H1 (cell line): ENCODE data around the gene FRZB. TPM values are rescaled to one million over a fixed set of nuclear protein-coding genes. Genes with fewer than 3 reads are reported as not detected.

Source experiments
- CTCF ChIA-PET: fragments of 300-600 bp; sonication (Branson Sonifier 250); formaldehyde crosslinking; loops from one replicate; lab custom pipeline; 2021; ENCODE audit not compliant: partially characterized antibody; lab: Charles Lee
- POLR2A ChIA-PET: fragments of 300-600 bp; sonication (Branson Sonifier 250); formaldehyde crosslinking; loops from one replicate; lab custom pipeline; 2021; ENCODE audit warnings: inconsistent platforms; ENCODE audit not compliant: partially characterized antibody; lab: Charles Lee
- DNase-seq, 2 experiments: peaks; one replicate each; pipeline versions ENCODE4 v3.0.0 to v3.0.0-alpha.2; 2010 to 2022; ENCODE audit warnings: low spot score in 2 of 2, low read depth in 1 of 2, mixed read lengths in 1 of 2
- FAIRE-seq: peaks from 2 replicates; lab custom pipeline; 2011; peaks lifted over from hg19 to GRCh38; lab: Jason Lieb, UNC
- H2AFZ ChIP-seq: 2 replicates; pipeline ENCODE4 v1.8.1; 2012; ENCODE audit warnings: low read length, inconsistent platforms
- H2AK5ac ChIP-seq: 2 replicates; pipeline ENCODE4 v1.6.1; 2013; ENCODE audit warnings: low read depth, low read length
- H2BK120ac ChIP-seq: replicated peaks from 2 replicates; pipeline ENCODE3; 2013; ENCODE audit warnings: low read depth, low read length, inconsistent platforms
- H2BK12ac ChIP-seq: 2 replicates; pipeline ENCODE4 v1.6.1; 2013; ENCODE audit warnings: low read depth, low read length
- H2BK15ac ChIP-seq: 2 replicates; pipeline ENCODE4 v1.6.1; 2013; ENCODE audit warnings: low read length
- H2BK20ac ChIP-seq: 2 replicates; pipeline ENCODE4 v1.6.1; 2013; ENCODE audit warnings: low read length
- H2BK5ac ChIP-seq: 2 replicates; pipeline ENCODE4 v1.6.1; 2013; ENCODE audit warnings: low read depth, low read length
- H3K14ac ChIP-seq: 2 replicates; pipeline ENCODE4 v1.6.1; 2013; ENCODE audit warnings: inconsistent platforms; ENCODE audit not compliant: insufficient read length
- H3K18ac ChIP-seq: 2 replicates; pipeline ENCODE4 v1.6.1; 2013; ENCODE audit warnings: low read length; ENCODE audit errors: extremely low read depth
- H3K23ac ChIP-seq: 2 replicates; pipeline ENCODE4 v1.6.1; 2013; ENCODE audit warnings: inconsistent platforms; ENCODE audit not compliant: insufficient read length
- H3K23me2 ChIP-seq: 2 replicates; pipeline ENCODE4 v1.6.1; 2013; ENCODE audit warnings: low read depth, low read length
- H3K27ac ChIP-seq: 2 replicates; pipeline ENCODE4 v1.6.1; 2011; ENCODE audit warnings: low read depth, low read length, inconsistent platforms
- H3K27me3 ChIP-seq, 4 experiments: replicated peaks in 1 of 4; 1 replicate in 1 of 4; 2 replicates in 3 of 4; pipeline versions ENCODE4 v1.6.1 to v1.8.1; 2011 to 2013; ENCODE audit warnings: low read length in 3 of 4, mild to moderate bottlenecking in 3 of 4, inconsistent platforms in 2 of 4, mixed read lengths in 2 of 4, moderate library complexity in 1 of 4; ENCODE audit not compliant: control insufficient read depth in 3 of 4, insufficient read depth in 3 of 4; ENCODE audit errors: extremely low read depth in 1 of 4
- H3K36me3 ChIP-seq, 4 experiments: 2 replicates each; pipeline versions ENCODE4 v1.6.1 to v1.8.1; 2011 to 2013; ENCODE audit warnings: mild to moderate bottlenecking in 4 of 4, low read length in 3 of 4, moderate library complexity in 2 of 4, control low read depth in 1 of 4, inconsistent platforms in 1 of 4; ENCODE audit not compliant: insufficient read depth in 4 of 4, control insufficient read depth in 2 of 4
- H3K4ac ChIP-seq: replicated peaks from 2 replicates; pipeline ENCODE3; 2013; ENCODE audit warnings: low read length, low read depth, mixed read lengths, inconsistent platforms; ENCODE audit not compliant: insufficient read length
- H3K4me1 ChIP-seq, 4 experiments: replicated peaks in 1 of 4; 1 replicate in 1 of 4; 2 replicates in 3 of 4; pipeline versions ENCODE4 v1.6.1 to v1.8.1; 2011 to 2013; ENCODE audit warnings: low read length in 3 of 4, inconsistent platforms in 2 of 4, mixed read lengths in 1 of 4; ENCODE audit not compliant: insufficient read depth in 4 of 4, control insufficient read depth in 3 of 4
- H3K4me2 ChIP-seq, 2 experiments: 2 replicates each; pipeline versions ENCODE4 v1.6.1 to v1.8.1; 2011 to 2013; ENCODE audit warnings: low read depth in 2 of 2, low read length in 2 of 2, control low read depth in 1 of 2, inconsistent platforms in 1 of 2, mild to moderate bottlenecking in 1 of 2; ENCODE audit not compliant: insufficient read depth in 1 of 2
- H3K4me3 ChIP-seq, 4 experiments: fragments of 200-600, 300-600 bp in 1 of 4; sonication (generic), shearing (Covaris generic), sonication (Bioruptor Twin) in 1 of 4; 2 replicates each; pipeline versions ENCODE4 v1.5.1 to v1.8.1; 2011 to 2016; ENCODE audit warnings: low read length in 4 of 4, low read depth in 3 of 4, control low read depth in 2 of 4, inconsistent platforms in 2 of 4, mild to moderate bottlenecking in 2 of 4, mixed read lengths in 1 of 4, moderate library complexity in 1 of 4; ENCODE audit not compliant: insufficient read depth in 2 of 4; ENCODE audit errors: extremely low read depth in 1 of 4
- H3K56ac ChIP-seq: replicated peaks from 2 replicates; pipeline ENCODE3; 2013; ENCODE audit warnings: low read depth, mild to moderate bottlenecking, mixed read lengths, low read length, inconsistent platforms; ENCODE audit not compliant: insufficient read length
- H3K79me1 ChIP-seq: 2 replicates; pipeline ENCODE4 v1.6.1; 2013; ENCODE audit warnings: low read depth, low read length, control low read depth
- H3K79me2 ChIP-seq, 2 experiments: 2 replicates each; pipeline versions ENCODE4 v1.6.1 to v1.8.1; 2012 to 2013; ENCODE audit warnings: low read length in 2 of 2, mild to moderate bottlenecking in 2 of 2, inconsistent platforms in 1 of 2; ENCODE audit not compliant: insufficient read depth in 2 of 2, control insufficient read depth in 1 of 2
- H3K9ac ChIP-seq, 4 experiments: replicated peaks in 1 of 4; 1 replicate in 1 of 4; 2 replicates in 3 of 4; pipeline versions ENCODE4 v1.6.1 to v1.8.1; 2011 to 2013; ENCODE audit warnings: low read depth in 3 of 4, low read length in 3 of 4, control low read depth in 2 of 4, mild to moderate bottlenecking in 2 of 4, moderate library complexity in 2 of 4, inconsistent platforms in 1 of 4; ENCODE audit errors: extremely low read depth in 1 of 4
- H3K9me3 ChIP-seq, 2 experiments: 2 replicates each; pipeline versions ENCODE4 v1.6.1 to v1.8.1; 2012 to 2013; ENCODE audit warnings: mild to moderate bottlenecking in 2 of 2, moderate library complexity in 2 of 2, control low read depth in 1 of 2, inconsistent platforms in 1 of 2, low read depth in 1 of 2, low read length in 1 of 2, mixed read lengths in 1 of 2; ENCODE audit not compliant: insufficient read depth in 2 of 2
- H4K20me1 ChIP-seq, 2 experiments: replicated peaks in 1 of 2; 2 replicates each; pipeline versions ENCODE3 to v1.8.1; 2011 to 2013; ENCODE audit warnings: inconsistent platforms in 2 of 2, low read length in 2 of 2, mild to moderate bottlenecking in 1 of 2; ENCODE audit not compliant: insufficient read depth in 2 of 2, control insufficient read depth in 1 of 2
- H4K5ac ChIP-seq: 2 replicates; pipeline ENCODE4 v1.6.1; 2013; ENCODE audit warnings: low read length, low read depth, mixed read lengths, inconsistent platforms; ENCODE audit not compliant: insufficient read length
- H4K8ac ChIP-seq: 2 replicates; pipeline ENCODE4 v1.8.0; 2013; ENCODE audit warnings: mild to moderate bottlenecking, moderate library complexity, low read length, inconsistent platforms; ENCODE audit not compliant: insufficient read depth; ENCODE audit errors: extremely low read depth
- H4K91ac ChIP-seq: replicated peaks from 2 replicates; pipeline ENCODE3; 2013; ENCODE audit warnings: low read length, mixed read lengths, inconsistent platforms; ENCODE audit not compliant: insufficient read length
- ASH2L ChIP-seq: fragments of 200-600, 300-600 bp; sonication (generic); IDR thresholded peaks from one replicate; pipeline ENCODE4 v1.7.1; 2017; ENCODE audit warnings: low read length
- CHD1 ChIP-seq: IDR thresholded peaks from 2 replicates; pipeline ENCODE4 v1.6.1; 2012; ENCODE audit warnings: low read depth, low read length, improper control_type of control experiment
- EGR1 ChIP-seq: IDR thresholded peaks from 2 replicates; pipeline ENCODE4 v1.6.1; 2011; ENCODE audit warnings: low read depth, low read length, borderline replicate concordance
- POLR2A ChIP-seq, 2 experiments: IDR thresholded peaks; 1 replicate in 1 of 2; 2 replicates in 1 of 2; pipeline ENCODE4 v1.6.1; 2011; ENCODE audit warnings: low read depth in 2 of 2, low read length in 2 of 2, mild to moderate bottlenecking in 2 of 2; ENCODE audit errors: control extremely low read depth in 1 of 2
- SIRT6 ChIP-seq: IDR thresholded peaks from one replicate; pipeline ENCODE4 v1.7.1; 2012; ENCODE audit warnings: low read length, inconsistent platforms
- SP2 ChIP-seq: IDR thresholded peaks from 2 replicates; pipeline ENCODE4 v1.6.1; 2012; ENCODE audit warnings: mild to moderate bottlenecking, low read length, inconsistent platforms
- TAF7 ChIP-seq: optimal IDR thresholded peaks from 2 replicates; pipeline ENCODE3; 2011; ENCODE audit warnings: low read depth, mild to moderate bottlenecking, inconsistent platforms, low read length, moderate library complexity, borderline replicate concordance
- TEAD4 ChIP-seq: IDR thresholded peaks from 2 replicates; pipeline ENCODE4 v1.6.1; 2012; ENCODE audit warnings: low read depth, low read length, inconsistent platforms, mixed read lengths
- WGBS, 2 experiments: shearing (Covaris generic) in 1 of 2; methylation state at CpG; one replicate each; pipeline versions ENCODE4 v1.1.6 to v1.1.7; 2013 to 2015; ENCODE audit warnings: low lambda C conversion rate in 2 of 2, mixed read lengths in 2 of 2, inconsistent platforms in 1 of 2, low coverage in 1 of 2, missing lambda C conversion rate in 1 of 2; ENCODE audit not compliant: insufficient replicate concordance in 2 of 2, insufficient coverage in 1 of 2, insufficient read length in 1 of 2; ENCODE audit errors: extremely low coverage in 1 of 2, missing lambda C conversion rate in 1 of 2; 5-methylcytosine and 5-hydroxymethylcytosine counted together
- polyA plus RNA-seq, 7 experiments: library from polyadenylated mRNA; depleted of rRNA in 3 of 7; stranded (reverse) in 5 of 7; unstranded in 2 of 7; fragments of >200 nt in 5 of 7; fragments of 200-250 nt in 2 of 7; gene quantifications; 1 replicate in 5 of 7; 2 replicates in 1 of 7; 4 replicates in 1 of 7; pipeline versions ENCODE4 v1.2.1 to v1.2.3, GENCODE V29; 2011 to 2013; ENCODE audit warnings: missing spikeins in 2 of 7, mixed read lengths in 2 of 7
- total RNA-seq: library from RNA; stranded (reverse); fragmentation: NEBNext Ultra II Directional; extraction: Animal tissue kit (Norgen Biotek cat#: 25700); gene quantifications from 2 replicates; pipeline ENCODE4 v1.2.1, GENCODE V29; 2021
- TF ChIP-seq, protein P1 (sequence below): IDR thresholded peaks from 2 replicates; pipeline ENCODE4 v1.6.1; 2012; ENCODE audit warnings: inconsistent platforms
- TF ChIP-seq, protein P2 (sequence below), 3 experiments: IDR thresholded peaks; 1 replicate in 2 of 3; 2 replicates in 1 of 3; pipeline versions ENCODE4 v1.5.1 to v1.6.1; 2011; ENCODE audit warnings: low read length in 3 of 3, mild to moderate bottlenecking in 3 of 3, inconsistent platforms in 2 of 3, low read depth in 1 of 3, moderate library complexity in 1 of 3; ENCODE audit not compliant: insufficient read depth in 1 of 3; ENCODE audit errors: control extremely low read depth in 1 of 3

Gene FRZB
- total and polyA plus RNA-seq, 2 of the 8 experiments (the other 6 are each of a cell fraction or from before 2014, with no cell fraction given) = 4.4 to 4.6 TPM

DNA sequence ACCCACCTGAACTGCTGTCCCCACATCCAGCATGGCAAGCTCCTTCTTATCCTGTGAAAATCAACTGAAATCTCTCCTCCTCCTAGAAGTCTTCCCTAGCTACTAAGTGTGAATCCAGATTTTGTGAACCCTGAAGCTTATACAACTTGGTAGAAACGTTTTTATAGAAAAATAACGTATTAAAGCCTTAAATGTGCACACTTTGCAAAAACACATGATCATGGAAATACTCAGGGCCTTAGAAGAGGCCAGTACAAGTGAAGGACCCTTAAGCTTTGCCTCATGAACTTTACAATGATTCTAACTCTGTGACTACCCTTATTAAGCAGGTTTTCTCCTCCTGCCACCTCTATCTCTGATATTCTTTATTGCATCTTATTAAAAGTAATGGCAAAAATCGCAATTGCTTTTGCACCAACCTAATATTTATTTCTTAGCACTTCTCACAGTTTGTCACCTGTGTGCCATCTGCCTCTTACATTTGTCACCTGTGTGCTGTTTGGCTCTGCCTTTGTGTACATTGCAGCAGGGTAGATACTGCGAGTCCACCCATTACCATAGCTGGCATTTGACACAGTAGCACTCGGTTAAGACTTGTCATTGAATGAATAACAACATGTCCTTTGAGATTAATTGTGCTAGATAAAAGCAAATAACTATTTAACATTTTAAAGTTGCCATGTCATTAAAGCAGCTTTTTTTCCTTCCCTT lies 42.2 kb downstream of the FRZB start:
- no peaks in the 10 kb centered on the region for H3K9me3 ChIP-seq
- H3K79me2 ChIP-seq = no peaks in the 10 kb centered on the region
- H3K4me2 ChIP-seq = no peak overlapping the region
- H4K20me1 ChIP-seq = no peaks in the 10 kb centered on the region
- H3K4me1 ChIP-seq = peaks cover 0 to 21% (median 0%) of the 10 kb centered on the region in 4 experiments; a peak in 2 of 7 replicates
- H3K23me2 ChIP-seq = no peaks in the 10 kb centered on the region
- no peak overlapping the region for H4K91ac ChIP-seq
- no peak overlapping the region for H3K4ac ChIP-seq
- no peak overlapping the region for H2BK20ac ChIP-seq
- no peak overlapping the region for H3K4me3 ChIP-seq
- no peak overlapping the region for H2AK5ac ChIP-seq
- H3K27ac ChIP-seq = no peak overlapping the region
- no peak overlapping the region for H3K18ac ChIP-seq
- H4K8ac ChIP-seq = no peak overlapping the region
- H2AFZ ChIP-seq = no peak overlapping the region
- CTCF ChIA-PET = interaction anchor here (1.0 to 2.2 kb wide), 7 partner anchors 8 to 61 kb away, joined by 3 to 8 read pairs (median 4); no protein-coding TSS in a partner anchor
- no peak for DNase-seq
- no peaks in the 10 kb centered on the region for H3K27me3 ChIP-seq
- H2BK15ac ChIP-seq = no peak overlapping the region
- no peak overlapping the region for H2BK5ac ChIP-seq
- no peak overlapping the region for H2BK12ac ChIP-seq
- no peak overlapping the region for H2BK120ac ChIP-seq
- TF ChIP-seq SIRT6 = no peak
- TF ChIP-seq SP2 = no peak
- TF ChIP-seq ASH2L = no peak
- TF ChIP-seq, protein P1, sequence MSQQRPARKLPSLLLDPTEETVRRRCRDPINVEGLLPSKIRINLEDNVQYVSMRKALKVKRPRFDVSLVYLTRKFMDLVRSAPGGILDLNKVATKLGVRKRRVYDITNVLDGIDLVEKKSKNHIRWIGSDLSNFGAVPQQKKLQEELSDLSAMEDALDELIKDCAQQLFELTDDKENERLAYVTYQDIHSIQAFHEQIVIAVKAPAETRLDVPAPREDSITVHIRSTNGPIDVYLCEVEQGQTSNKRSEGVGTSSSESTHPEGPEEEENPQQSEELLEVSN = no peak
- TF ChIP-seq, protein P2, sequence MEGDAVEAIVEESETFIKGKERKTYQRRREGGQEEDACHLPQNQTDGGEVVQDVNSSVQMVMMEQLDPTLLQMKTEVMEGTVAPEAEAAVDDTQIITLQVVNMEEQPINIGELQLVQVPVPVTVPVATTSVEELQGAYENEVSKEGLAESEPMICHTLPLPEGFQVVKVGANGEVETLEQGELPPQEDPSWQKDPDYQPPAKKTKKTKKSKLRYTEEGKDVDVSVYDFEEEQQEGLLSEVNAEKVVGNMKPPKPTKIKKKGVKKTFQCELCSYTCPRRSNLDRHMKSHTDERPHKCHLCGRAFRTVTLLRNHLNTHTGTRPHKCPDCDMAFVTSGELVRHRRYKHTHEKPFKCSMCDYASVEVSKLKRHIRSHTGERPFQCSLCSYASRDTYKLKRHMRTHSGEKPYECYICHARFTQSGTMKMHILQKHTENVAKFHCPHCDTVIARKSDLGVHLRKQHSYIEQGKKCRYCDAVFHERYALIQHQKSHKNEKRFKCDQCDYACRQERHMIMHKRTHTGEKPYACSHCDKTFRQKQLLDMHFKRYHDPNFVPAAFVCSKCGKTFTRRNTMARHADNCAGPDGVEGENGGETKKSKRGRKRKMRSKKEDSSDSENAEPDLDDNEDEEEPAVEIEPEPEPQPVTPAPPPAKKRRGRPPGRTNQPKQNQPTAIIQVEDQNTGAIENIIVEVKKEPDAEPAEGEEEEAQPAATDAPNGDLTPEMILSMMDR (IDR thresholded peaks at IDR 0.05; ENCODE audit: control extremely low read depth in 1 of 3, insufficient read depth in 1 of 3, low read depth in 1 of 3, low read length in 3 of 3) = no peak
- no peak for TF ChIP-seq EGR1
- TF ChIP-seq CHD1 = no peak
- no peak for TF ChIP-seq TEAD4
- no peak for TF ChIP-seq POLR2A (IDR thresholded peaks at IDR 0.05; ENCODE audit: control extremely low read depth in 1 of 2, low read depth in 2 of 2, low read length in 2 of 2)
- no peak for TF ChIP-seq TAF7
- TF ChIP-seq, all 59 proteins: peak for 0
- POLR2A ChIA-PET = no interaction called here
- no peak for FAIRE-seq
- no peak overlapping the region for H3K14ac ChIP-seq
- H3K9ac ChIP-seq = no peak overlapping the region
- no peak overlapping the region for H3K56ac ChIP-seq
- WGBS, 2 experiments = 82% methylated on average over 5 of the region's 5 CpGs; no CpG with 5 or more reads in 1 of the 2 experiments
- H3K23ac ChIP-seq = no peak overlapping the region
- H4K5ac ChIP-seq = no peak overlapping the region
- no peaks in the 10 kb centered on the region for H3K36me3 ChIP-seq
- H3K79me1 ChIP-seq = no peaks in the 10 kb centered on the region
